Activated B cell treated with CpG ODN at 0.5 μM for 24 hours (primary cell): ENCODE results near the gene PTPN3. TPM values are rescaled to one million over a fixed set of nuclear protein-coding genes. Genes with fewer than 3 reads are reported as not detected.

Experiments
- ATAC-seq: fragments of 200-7000 bp; cut with Tn5 transposase; one replicate; pipeline ENCODE4 v1.10.0; 2021; ENCODE audit warnings: low read depth, mild to moderate bottlenecking, moderate library complexity
- CTCF ChIA-PET: fragments of 350-600 bp; sonication (Branson Sonifier 250); formaldehyde crosslinking; loops from one replicate; lab custom pipeline; 2021; ENCODE audit warnings: antibody characterized with exemption; lab: Charles Lee
- POLR2A ChIA-PET: fragments of 350-600 bp; sonication (Branson Sonifier 250); formaldehyde crosslinking; loops from one replicate; lab custom pipeline; 2021; ENCODE audit warnings: antibody characterized with exemption; lab: Charles Lee
- DNase-seq: peaks from one replicate; pipeline ENCODE4 v3.0.0; 2022
- H3K27ac Mint-ChIP-seq: one replicate; pipeline ENCODE4 v1.8.0; 2020; ENCODE audit warnings: mixed read lengths
- H3K27me3 Mint-ChIP-seq: one replicate; pipeline ENCODE4 v1.8.0; 2021; ENCODE audit warnings: mixed read lengths
- H3K36me3 Mint-ChIP-seq: one replicate; pipeline ENCODE4 v1.8.0; 2021; ENCODE audit warnings: low read depth, mixed read lengths
- H3K4me1 Mint-ChIP-seq: one replicate; pipeline ENCODE4 v1.8.0; 2021; ENCODE audit warnings: mixed read lengths
- H3K4me3 Mint-ChIP-seq: one replicate; pipeline ENCODE4 v1.8.0; 2020; ENCODE audit warnings: mild to moderate bottlenecking, mixed read lengths
- H3K9me3 Mint-ChIP-seq: one replicate; pipeline ENCODE4 v1.8.0; 2020; ENCODE audit warnings: mixed read lengths
- intact Hi-C: fragments of 100-400 bp; cut with micrococcal nuclease; formaldehyde crosslinking; loops from one replicate; pipeline ENCODE4 v1.15.1; 2024
- total RNA-seq: library from RNA; stranded (reverse); gene quantifications from 2 replicates; pipeline ENCODE4 v1.2.3, GENCODE V29; 2022
- TF ChIP-seq, protein P1 (sequence below): fragments of 200-600 bp; IDR thresholded peaks from one replicate; pipeline ENCODE4 v1.8.0; 2022; ENCODE audit warnings: antibody characterized with exemption, mild to moderate bottlenecking

Gene PTPN3
- total RNA-seq, 1 donor from 2014 or later = 0.09 TPM

DNA sequence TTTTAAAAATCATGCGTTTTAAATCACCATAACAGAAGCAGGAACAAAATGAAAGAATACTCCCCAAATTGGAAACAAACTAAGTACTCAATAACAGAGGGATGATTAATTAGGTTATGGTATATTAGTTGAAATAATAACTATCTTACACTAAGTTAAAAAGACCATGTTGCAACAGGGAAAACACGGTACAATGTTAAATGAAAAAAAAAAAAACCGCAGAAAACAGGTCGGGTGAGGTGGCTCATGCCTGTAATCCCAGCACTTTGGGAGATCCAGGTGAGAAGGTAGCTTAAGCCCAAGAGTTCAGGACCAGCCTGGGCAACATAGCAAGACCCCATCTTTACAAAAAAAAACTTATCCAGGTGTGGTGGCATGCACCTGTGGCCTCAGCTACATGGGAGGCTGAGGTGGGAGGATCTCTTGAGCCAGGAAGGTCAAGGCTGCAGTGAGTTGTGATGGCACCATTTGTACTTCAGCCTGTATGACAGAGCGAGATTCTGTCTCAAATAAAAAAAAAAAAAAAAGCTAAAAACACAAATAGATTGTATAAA is 2.4 kb upstream of the PTPN3 start:
- POLR2A ChIA-PET = interaction anchor here (0.7 kb wide), 1 partner anchor 749 kb away, joined by 3 read pairs; no protein-coding TSS in a partner anchor
- Mint-ChIP-seq H3K4me1 (peaks cover 5% of the 10 kb centered on the region), H3K4me3 (no peak overlapping the region), H3K27me3 (peaks cover 56% of the 10 kb centered on the region), H3K27ac (no peak overlapping the region), H3K9me3 (no peaks in the 10 kb centered on the region), H3K36me3 (no peaks in the 10 kb centered on the region)
- no peak for ATAC-seq
- TF ChIP-seq, protein P1, sequence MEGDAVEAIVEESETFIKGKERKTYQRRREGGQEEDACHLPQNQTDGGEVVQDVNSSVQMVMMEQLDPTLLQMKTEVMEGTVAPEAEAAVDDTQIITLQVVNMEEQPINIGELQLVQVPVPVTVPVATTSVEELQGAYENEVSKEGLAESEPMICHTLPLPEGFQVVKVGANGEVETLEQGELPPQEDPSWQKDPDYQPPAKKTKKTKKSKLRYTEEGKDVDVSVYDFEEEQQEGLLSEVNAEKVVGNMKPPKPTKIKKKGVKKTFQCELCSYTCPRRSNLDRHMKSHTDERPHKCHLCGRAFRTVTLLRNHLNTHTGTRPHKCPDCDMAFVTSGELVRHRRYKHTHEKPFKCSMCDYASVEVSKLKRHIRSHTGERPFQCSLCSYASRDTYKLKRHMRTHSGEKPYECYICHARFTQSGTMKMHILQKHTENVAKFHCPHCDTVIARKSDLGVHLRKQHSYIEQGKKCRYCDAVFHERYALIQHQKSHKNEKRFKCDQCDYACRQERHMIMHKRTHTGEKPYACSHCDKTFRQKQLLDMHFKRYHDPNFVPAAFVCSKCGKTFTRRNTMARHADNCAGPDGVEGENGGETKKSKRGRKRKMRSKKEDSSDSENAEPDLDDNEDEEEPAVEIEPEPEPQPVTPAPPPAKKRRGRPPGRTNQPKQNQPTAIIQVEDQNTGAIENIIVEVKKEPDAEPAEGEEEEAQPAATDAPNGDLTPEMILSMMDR = no peak
- CTCF ChIA-PET = no interaction called here
- intact Hi-C loops = no loop called here
- no peak for DNase-seq

DNA sequence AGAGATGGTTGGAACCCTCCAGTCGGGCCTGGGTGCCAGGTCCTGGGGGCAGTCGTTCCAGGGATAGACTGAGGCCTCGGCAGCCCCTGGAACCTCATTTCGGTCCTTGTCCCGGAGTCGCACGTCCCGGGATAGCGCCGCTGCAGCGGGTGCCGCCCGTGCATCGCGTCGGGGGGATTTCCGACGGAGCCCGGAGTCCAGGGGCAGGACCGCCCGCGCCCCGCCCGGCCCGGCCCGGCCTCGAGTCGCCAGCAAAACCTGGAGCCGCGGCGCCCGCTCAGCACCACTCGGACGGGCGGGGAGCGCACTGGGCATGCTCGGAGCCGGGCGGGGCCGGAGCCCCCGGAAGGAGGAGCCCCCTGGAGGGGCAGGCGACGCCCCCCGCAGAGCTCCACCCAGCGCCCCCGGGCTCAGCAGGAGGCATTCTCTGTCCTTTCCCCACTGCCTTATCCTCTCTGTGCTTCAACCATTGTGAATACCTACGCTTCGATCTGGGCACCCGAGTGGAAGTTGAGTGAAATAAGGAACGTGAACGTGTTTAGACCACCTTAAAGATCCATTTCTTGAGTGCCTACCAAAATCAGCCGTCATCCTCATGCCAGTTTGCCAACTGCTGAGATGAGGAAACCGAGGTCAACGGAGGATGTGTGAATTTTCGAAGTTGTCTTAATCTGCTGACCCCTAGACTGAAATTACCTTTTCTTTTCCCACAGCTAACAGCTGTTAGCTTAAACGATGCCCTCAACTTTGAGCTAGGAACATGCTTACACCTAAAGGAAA is 1.7 kb upstream of the PTPN3 start:
- TF ChIP-seq, protein P1 = no peak
- intact Hi-C loops = no loop called here
- ChIA-PET POLR2A (no interaction called here), CTCF (no interaction called here)
- no peak for ATAC-seq
- peaks cover 58% of the 10 kb centered on the region for H3K27me3 Mint-ChIP-seq
- peaks cover 5% of the 10 kb centered on the region for H3K4me1 Mint-ChIP-seq
- no peak overlapping the region for H3K27ac Mint-ChIP-seq
- H3K36me3 Mint-ChIP-seq = no peaks in the 10 kb centered on the region
- no peaks in the 10 kb centered on the region for H3K9me3 Mint-ChIP-seq
- DNase-seq = no peak
- no peak overlapping the region for H3K4me3 Mint-ChIP-seq

DNA sequence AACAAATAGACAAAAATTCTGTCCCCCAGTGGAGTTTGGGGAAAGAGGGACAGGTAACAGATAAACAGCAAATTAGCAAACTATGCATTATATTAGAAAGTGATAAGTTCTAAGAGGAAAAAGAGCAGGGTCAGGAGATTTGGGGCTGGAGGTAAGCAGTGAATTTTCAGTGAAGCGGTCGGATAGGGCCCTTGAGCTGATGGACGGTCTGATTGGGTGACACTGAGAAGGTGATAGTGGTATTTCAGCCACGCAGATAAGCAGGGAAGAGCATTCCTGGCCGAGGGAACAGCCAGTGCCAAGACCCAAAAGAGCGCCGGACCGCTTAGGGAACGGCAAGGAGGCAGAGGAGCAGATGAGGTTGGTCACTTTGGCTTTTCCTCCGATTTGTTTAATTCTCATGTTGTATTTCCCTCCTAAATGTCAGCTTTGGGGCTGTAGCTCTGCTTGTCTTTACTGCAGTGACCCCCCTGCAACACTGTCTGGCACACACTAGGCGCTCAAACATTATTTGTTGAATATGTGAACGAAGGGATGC is 1.1 kb upstream of the PTPN3 start:
- Mint-ChIP-seq H3K27ac (no peak overlapping the region), H3K36me3 (no peaks in the 10 kb centered on the region)
- CTCF ChIA-PET = no interaction called here

DNA sequence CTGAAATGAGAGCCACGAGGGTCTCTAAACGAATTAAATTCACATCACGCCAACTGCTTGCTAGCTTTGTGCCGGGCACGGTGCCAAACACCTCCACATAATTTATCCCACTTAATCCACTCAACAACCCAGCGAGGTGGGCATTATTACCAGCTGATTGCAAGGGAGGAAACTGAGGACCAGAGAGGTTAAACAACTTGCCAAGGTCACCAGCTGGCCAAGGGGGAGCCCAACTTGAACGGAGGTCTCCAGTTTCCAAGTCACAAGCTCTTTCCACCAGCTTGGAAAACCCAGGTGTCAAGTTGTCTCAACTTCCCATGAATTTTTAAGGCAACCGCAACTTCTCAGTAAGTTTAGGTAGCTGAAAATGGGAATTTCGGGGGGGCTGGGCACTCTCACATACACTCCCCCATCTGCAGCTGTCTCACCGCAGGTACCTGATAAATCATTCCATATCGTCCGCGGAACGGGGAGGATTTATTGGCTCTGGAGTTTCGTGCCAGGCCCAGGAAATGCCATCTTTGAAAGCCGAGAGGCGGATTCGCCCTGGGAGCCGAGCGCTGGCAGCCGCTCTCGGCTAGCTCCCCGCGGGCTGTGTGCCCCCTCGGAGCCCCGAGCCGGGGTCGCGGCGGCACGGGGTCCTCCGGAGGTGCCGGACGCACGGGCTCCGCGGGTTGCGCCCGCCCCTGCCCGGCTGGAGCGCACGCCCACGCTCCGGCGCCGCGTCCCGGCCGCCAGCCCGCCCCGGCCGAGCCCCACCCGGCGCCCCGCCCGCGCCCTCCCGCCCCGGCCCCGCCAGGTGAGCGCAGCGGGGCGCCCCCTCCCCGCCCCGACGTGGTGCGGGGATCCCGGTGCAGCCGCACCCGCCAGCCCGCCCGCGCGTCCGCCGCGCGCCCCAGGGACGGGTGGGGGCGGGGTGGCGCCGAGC is 617 bp downstream of the PTPN3 start:
- Mint-ChIP-seq H3K27me3 (peaks cover 68% of the 10 kb centered on the region), H3K9me3 (no peaks in the 10 kb centered on the region), H3K4me1 (peaks cover 5% of the 10 kb centered on the region), H3K27ac (no peak overlapping the region), H3K36me3 (no peaks in the 10 kb centered on the region), H3K4me3 (no peak overlapping the region)
- TF ChIP-seq, protein P1 = no peak
- no peak for DNase-seq
- CTCF ChIA-PET = no interaction called here
- ATAC-seq = no peak
- POLR2A ChIA-PET = no interaction called here
- intact Hi-C loops = no loop called here

More for the DNA sequence above, 1.1 kb upstream of the PTPN3 start:
- intact Hi-C loops = no loop called here
- POLR2A ChIA-PET = no interaction called here
- ATAC-seq (no peak), DNase-seq (no peak)
- no peaks in the 10 kb centered on the region for H3K9me3 Mint-ChIP-seq
- no peak overlapping the region for H3K4me3 Mint-ChIP-seq
- H3K4me1 Mint-ChIP-seq = peaks cover 5% of the 10 kb centered on the region
- TF ChIP-seq, protein P1 = no peak
- peaks cover 63% of the 10 kb centered on the region for H3K27me3 Mint-ChIP-seq
